T-helper 2 cell (primary cell): Measurements from ENCODE around the gene NOS1AP.
A peak's percentile ranks its signal among the peaks of the same experiment; 100 is the strongest.

Experiments
- DNase-seq, 5 experiments: peaks; one replicate each; pipeline versions ENCODE4 v3.0.0 to v3.0.0-alpha.2; 2012 to 2022

Gene NOS1AP

GRCh38 chr1:162091681-162092524 lies 22.4 kb downstream of the NOS1AP start:
- DNase-seq: no peak

- no peak for DNase-seq
Measured at GRCh38 chr1:162093095-162093494, 23.6 kb downstream of the NOS1AP start.

GRCh38 chr1:162094271-162094670 lies 24.8 kb downstream of the NOS1AP start:
- DNase-seq: no peak

GRCh38 chr1:162094723-162095122 lies 25.2 kb downstream of the NOS1AP start:
- no peak for DNase-seq

GRCh38 chr1:162107911-162108310 lies 38.4 kb downstream of the NOS1AP start:
- no peak for DNase-seq

- DNase-seq: no peak
Measured at GRCh38 chr1:162108426-162108825, 38.9 kb downstream of the NOS1AP start.

- no peak for DNase-seq
Measured at GRCh38 chr1:162110910-162111309, 41.4 kb downstream of the NOS1AP start.

GRCh38 chr1:162111572-162111971 lies 42.1 kb downstream of the NOS1AP start:
- DNase-seq: no peak

GRCh38 chr1:162113419-162113818 lies 43.9 kb downstream of the NOS1AP start:
- peak in 1 of 5 experiments; percentile 5 for DNase-seq

- no peak for DNase-seq
Measured at GRCh38 chr1:162117039-162117774, 47.7 kb downstream of the NOS1AP start.

- DNase-seq: no peak
Measured at GRCh38 chr1:162118063-162118462, 48.6 kb downstream of the NOS1AP start.

- no peak for DNase-seq
Measured at GRCh38 chr1:162128693-162129356, 59.3 kb downstream of the NOS1AP start.

- no peak for DNase-seq
Measured at GRCh38 chr1:162130308-162130707, 60.8 kb downstream of the NOS1AP start.

- DNase-seq: no peak
Measured at GRCh38 chr1:162131400-162132321, 62.2 kb downstream of the NOS1AP start.

- DNase-seq: no peak
Measured at GRCh38 chr1:162133566-162133965, 64.1 kb downstream of the NOS1AP start.

GRCh38 chr1:162134646-162135045 lies 65.2 kb downstream of the NOS1AP start:
- DNase-seq: no peak

- no peak for DNase-seq
Measured at GRCh38 chr1:162135271-162135775, 65.8 kb downstream of the NOS1AP start.

GRCh38 chr1:162136760-162137159 lies 67.3 kb downstream of the NOS1AP start:
- no peak for DNase-seq

- no peak for DNase-seq
Measured at GRCh38 chr1:162137179-162137960, 67.9 kb downstream of the NOS1AP start.

GRCh38 chr1:162138112-162138511 lies 68.6 kb downstream of the NOS1AP start:
- no peak for DNase-seq

- no peak for DNase-seq
Measured at GRCh38 chr1:162138599-162139181, 69.2 kb downstream of the NOS1AP start.
